Stimulated activated naive CD8-positive, alpha-beta T cell treated with anti-CD3 and anti-CD28 coated beads, Interleukin-15, amount 100 ng/mL, for 72 hours (primary cell): Measurements from ENCODE around the gene CD33.

ENCODE experiments used
- ATAC-seq: fragments of 150-1000 bp; cut with Tn5 transposase; 2 replicates; pipeline ENCODE4 v1.10.0; 2021; ENCODE audit warnings: mild to moderate bottlenecking, moderate library complexity
- DNase-seq, 2 donors: peaks; one replicate each; pipeline ENCODE4 v3.0.0; 2021 to 2022
- H3K27ac Mint-ChIP-seq, 2 donors: one replicate each; pipeline ENCODE4 v1.8.0; 2022; ENCODE audit warnings: mild to moderate bottlenecking in 2 of 2, mixed read lengths in 2 of 2, moderate library complexity in 2 of 2
- H3K27me3 Mint-ChIP-seq: one replicate; pipeline ENCODE4 v1.8.0; 2022; ENCODE audit warnings: mixed read lengths
- H3K4me1 Mint-ChIP-seq: one replicate; pipeline ENCODE4 v1.8.0; 2022; ENCODE audit warnings: mild to moderate bottlenecking, mixed read lengths
- H3K4me3 Mint-ChIP-seq, 2 donors: one replicate each; pipeline ENCODE4 v1.8.0; 2022; ENCODE audit warnings: mild to moderate bottlenecking in 2 of 2, mixed read lengths in 2 of 2, moderate library complexity in 1 of 2
- H3K9me3 Mint-ChIP-seq, 2 donors: one replicate each; pipeline ENCODE4 v1.8.0; 2022; ENCODE audit warnings: mixed read lengths in 2 of 2

The CD33 gene

DNA sequence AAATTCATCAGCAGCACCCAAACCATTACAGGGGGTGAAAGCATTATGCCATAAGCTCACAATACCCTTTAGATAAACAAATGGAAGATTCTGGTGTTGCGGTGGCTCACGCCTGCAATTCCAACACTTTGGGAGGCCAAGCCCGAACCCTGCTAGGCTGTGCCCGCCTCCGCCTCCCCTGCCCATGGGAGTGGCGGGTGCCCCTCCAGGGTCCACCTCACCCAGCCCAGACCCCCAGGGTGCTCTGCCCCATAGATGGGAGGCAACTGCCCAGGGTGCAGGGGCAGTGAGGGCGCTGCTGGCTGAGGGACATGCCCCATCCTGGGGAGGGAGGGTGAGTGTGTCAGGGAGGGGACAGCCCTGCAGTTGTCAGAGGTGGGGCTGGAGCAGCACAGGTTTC lies 16.0 kb downstream of the CD33 start:
- DNase-seq (no peak), ATAC-seq (peak; percentile 23)
- Mint-ChIP-seq H3K27ac (no peak overlapping the region), H3K9me3 (peaks cover 0 to 4% of the 10 kb centered on the region in 2 donors), H3K4me1 (peaks cover 7% of the 10 kb centered on the region), H3K27me3 (peaks cover 16% of the 10 kb centered on the region), H3K4me3 (no peak overlapping the region)

DNA sequence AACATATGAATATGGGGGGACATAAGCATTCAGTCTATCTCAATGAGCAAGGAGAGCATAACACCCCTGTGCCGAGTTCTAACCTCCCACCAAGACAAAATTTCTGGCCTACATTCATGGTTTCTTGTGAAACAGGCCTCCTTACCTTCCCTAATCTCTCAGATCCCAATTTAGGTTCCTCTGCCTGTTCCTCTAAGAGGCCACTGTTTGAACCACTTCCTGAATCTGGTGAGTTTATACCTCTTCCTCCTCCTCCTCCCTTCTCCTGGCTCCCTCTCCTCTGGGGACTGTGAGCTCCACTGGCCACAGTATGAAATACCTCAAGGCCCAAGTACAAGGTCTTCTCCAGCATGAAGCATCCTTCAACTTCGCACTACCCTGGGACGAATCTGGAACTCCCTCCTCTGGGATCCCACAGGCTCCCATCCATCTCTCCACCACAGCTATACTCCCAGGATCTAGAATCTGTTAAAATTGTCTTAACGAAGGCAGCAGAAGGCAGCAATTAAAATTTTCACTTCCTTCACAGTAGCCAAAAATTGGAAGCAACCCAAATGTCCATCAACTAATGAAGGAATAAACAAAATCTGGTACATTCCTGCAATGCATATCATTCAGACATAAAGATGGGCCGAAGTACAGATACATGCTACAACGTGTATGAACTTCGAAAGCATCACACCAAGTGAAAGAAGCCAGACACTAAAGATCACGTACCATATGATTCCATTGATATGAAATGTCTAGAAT lies 18.2 kb downstream of the CD33 start:
- peaks cover 11% of the 10 kb centered on the region for H3K4me1 Mint-ChIP-seq
- ATAC-seq (no peak), DNase-seq (no peak)
- H3K27ac Mint-ChIP-seq: no peak overlapping the region
- H3K9me3 Mint-ChIP-seq: peaks cover 0 to 4% of the 10 kb centered on the region in 2 donors
- H3K27me3 Mint-ChIP-seq: peaks cover 16% of the 10 kb centered on the region
- no peak overlapping the region for H3K4me3 Mint-ChIP-seq

DNA sequence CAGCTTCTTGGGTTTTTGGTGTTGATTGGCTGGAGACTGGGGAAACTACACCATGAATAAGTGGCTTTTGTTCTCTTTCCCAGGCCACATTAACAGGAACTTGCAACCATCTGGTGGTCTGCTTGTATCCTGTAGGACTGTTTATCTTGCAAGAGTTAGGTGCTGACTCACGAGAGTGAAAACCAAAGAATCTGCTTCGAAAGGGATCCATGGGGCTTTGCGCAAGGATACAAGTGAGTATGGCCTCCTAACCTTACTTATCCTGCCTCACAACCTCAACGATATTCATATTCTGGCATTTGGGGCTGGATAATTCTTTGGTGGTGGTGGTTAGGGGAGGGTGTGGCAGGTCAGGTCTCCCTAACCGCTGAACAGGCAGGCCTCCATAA lies 21.3 kb downstream of the CD33 start:
- peaks cover 11% of the 10 kb centered on the region for H3K4me1 Mint-ChIP-seq
- ATAC-seq (no peak), DNase-seq (no peak)
- no peak overlapping the region for H3K27ac Mint-ChIP-seq
- peaks cover 16% of the 10 kb centered on the region for H3K27me3 Mint-ChIP-seq
- no peak overlapping the region for H3K4me3 Mint-ChIP-seq
- H3K9me3 Mint-ChIP-seq: peaks cover 0 to 4% of the 10 kb centered on the region in 2 donors

GRCh38 chr19:51247972-51248590 lies 23.2 kb downstream of the CD33 start:
- Mint-ChIP-seq H3K9me3 (peaks cover 0 to 2% of the 10 kb centered on the region in 2 donors), H3K27me3 (peaks cover 13% of the 10 kb centered on the region), H3K4me1 (peaks cover 12% of the 10 kb centered on the region), H3K27ac (no peak overlapping the region), H3K4me3 (no peak overlapping the region)
- ATAC-seq (no peak), DNase-seq (no peak)

DNA sequence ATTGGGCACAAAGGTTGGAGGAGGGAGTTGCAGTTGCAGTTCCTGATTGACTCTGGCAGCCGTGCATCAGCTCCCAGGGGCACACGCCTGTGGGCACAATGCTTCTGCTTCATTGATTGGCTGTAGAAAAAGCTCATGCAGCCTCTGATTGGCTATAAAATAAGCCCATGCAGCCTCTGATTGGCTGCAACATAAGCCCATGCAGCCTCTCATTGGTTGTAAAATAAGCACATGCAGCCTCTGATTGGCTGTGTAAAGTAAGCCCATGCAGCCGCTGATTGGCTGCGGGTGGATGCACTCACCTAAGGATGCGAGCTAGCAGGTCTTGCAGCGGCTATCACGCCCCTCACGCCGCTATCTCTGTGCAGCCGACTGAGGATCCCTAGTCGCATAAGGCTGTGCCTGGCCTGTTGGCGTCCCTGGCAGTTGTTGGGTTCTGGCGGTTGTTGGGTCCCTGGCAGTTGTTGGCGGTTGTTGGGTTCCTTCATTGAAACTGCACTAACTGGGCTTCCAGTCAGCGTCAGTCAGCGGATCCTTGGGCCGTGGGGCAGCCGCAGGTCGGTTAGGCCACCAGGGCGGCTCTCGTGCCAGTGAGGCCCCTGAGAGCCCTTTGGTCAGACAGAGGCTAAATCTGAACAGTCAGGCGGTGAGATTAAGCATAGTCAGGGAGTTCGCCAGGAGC lies 26.0 kb downstream of the CD33 start, which contains the start of gene SIGLECL1:
TSS of gene SIGLECL1 (plus strand) at position 295 of the 682 bp plus-strand sequence. CDS start 12,993 bp downstream, outside the sequence.
- H3K27ac Mint-ChIP-seq: no peak within 1 kb of the TSS
- ATAC-seq (no peak), DNase-seq (no peak)
- no peaks in the 10 kb centered on the region for H3K9me3 Mint-ChIP-seq
- H3K27me3 Mint-ChIP-seq: no peaks in the 10 kb centered on the region
- no peak within 1 kb of the TSS for H3K4me3 Mint-ChIP-seq
- peaks cover 10% of the 10 kb centered on the region for H3K4me1 Mint-ChIP-seq

DNA sequence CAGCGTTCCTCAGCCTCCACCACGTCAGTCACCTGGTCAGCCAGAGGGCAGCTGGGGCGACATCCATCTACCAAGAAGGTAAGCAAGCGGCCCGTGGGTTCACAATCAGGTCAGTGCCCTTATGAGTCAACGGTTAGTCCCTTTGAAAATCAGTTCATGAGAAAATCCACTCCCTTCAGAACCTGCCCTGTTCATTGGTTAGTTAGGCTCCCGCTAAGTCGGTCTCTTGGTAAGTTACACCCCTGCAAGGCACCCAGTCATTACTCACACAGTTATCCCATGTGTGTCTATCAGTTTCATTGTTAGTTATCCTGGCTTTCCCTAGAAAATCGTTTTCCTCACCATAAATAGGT lies 26.6 kb downstream of the CD33 start:
- no peak overlapping the region for H3K4me3 Mint-ChIP-seq
- H3K9me3 Mint-ChIP-seq: no peaks in the 10 kb centered on the region
- no peaks in the 10 kb centered on the region for H3K27me3 Mint-ChIP-seq
- no peak overlapping the region for H3K27ac Mint-ChIP-seq
- ATAC-seq: no peak
- peaks cover 11% of the 10 kb centered on the region for H3K4me1 Mint-ChIP-seq
- no peak for DNase-seq

GRCh38 chr19:51252306-51253079 lies 27.6 kb downstream of the CD33 start:
- DNase-seq: no peak
- H3K27me3 Mint-ChIP-seq: peaks cover 6% of the 10 kb centered on the region
- H3K9me3 Mint-ChIP-seq: no peaks in the 10 kb centered on the region
- H3K27ac Mint-ChIP-seq: peak overlapping the region in 1 of 2 donors; percentile 72
- no peak overlapping the region for H3K4me3 Mint-ChIP-seq
- ATAC-seq: no peak
- H3K4me1 Mint-ChIP-seq: peaks cover 11% of the 10 kb centered on the region

- H3K27ac Mint-ChIP-seq: no peak overlapping the region
- H3K27me3 Mint-ChIP-seq: peaks cover 14% of the 10 kb centered on the region
- H3K4me1 Mint-ChIP-seq: peaks cover 15% of the 10 kb centered on the region
- ATAC-seq (no peak), DNase-seq (no peak)
- no peaks in the 10 kb centered on the region for H3K9me3 Mint-ChIP-seq
- H3K4me3 Mint-ChIP-seq: no peak overlapping the region
These were observed 28.4 kb downstream of the CD33 start for GRCh38 chr19:51253088-51253806.

DNA sequence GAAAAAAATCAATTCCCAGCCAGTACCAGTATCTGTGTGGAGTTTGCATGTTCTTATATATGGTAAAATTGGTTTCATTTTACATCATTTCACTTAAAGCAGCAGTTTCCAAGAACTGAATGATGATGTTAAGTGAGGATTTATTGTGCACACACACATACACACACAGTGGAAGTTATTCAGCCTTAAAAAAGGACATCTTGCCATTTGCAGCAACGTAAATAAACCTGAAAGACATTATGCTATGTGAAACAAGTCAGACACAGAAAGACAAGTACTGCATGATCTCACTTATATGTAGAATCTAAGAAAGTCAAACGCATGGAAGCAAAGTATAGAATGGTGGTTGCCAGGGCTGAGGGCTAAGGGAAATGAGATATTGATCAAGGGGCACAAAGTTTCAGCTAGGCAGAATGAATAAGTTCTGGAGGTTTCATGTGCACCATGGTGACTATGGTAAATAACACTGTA lies 31.3 kb downstream of the CD33 start:
- Mint-ChIP-seq H3K9me3 (no peaks in the 10 kb centered on the region), H3K4me3 (no peak overlapping the region), H3K27ac (no peak overlapping the region), H3K27me3 (peaks cover 36% of the 10 kb centered on the region), H3K4me1 (peaks cover 20% of the 10 kb centered on the region)
- DNase-seq (no peak), ATAC-seq (peak; percentile 50)

DNA sequence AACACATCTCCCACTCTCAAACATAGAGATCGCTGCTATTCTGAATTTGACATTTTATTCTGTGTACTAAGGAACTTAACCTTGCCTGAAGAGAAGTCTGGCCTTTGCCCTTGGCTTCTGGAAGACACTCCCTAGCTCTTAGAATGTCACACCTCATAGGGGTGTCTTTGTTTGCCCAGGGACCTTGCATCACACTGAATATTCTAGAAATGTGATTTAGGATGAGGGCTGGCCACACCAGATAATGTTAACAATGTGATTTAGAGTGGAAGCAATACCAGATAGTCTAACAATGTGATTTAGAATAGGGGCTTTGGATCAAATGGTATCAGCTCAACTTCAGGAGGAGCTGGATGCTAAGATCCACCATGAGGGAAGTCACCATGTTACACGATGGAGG lies 32.6 kb downstream of the CD33 start:
- peaks cover 20% of the 10 kb centered on the region for H3K4me1 Mint-ChIP-seq
- H3K27me3 Mint-ChIP-seq: peaks cover 45% of the 10 kb centered on the region
- DNase-seq (no peak), ATAC-seq (no peak)
- no peaks in the 10 kb centered on the region for H3K9me3 Mint-ChIP-seq
- H3K27ac Mint-ChIP-seq: no peak overlapping the region
- no peak overlapping the region for H3K4me3 Mint-ChIP-seq

DNA sequence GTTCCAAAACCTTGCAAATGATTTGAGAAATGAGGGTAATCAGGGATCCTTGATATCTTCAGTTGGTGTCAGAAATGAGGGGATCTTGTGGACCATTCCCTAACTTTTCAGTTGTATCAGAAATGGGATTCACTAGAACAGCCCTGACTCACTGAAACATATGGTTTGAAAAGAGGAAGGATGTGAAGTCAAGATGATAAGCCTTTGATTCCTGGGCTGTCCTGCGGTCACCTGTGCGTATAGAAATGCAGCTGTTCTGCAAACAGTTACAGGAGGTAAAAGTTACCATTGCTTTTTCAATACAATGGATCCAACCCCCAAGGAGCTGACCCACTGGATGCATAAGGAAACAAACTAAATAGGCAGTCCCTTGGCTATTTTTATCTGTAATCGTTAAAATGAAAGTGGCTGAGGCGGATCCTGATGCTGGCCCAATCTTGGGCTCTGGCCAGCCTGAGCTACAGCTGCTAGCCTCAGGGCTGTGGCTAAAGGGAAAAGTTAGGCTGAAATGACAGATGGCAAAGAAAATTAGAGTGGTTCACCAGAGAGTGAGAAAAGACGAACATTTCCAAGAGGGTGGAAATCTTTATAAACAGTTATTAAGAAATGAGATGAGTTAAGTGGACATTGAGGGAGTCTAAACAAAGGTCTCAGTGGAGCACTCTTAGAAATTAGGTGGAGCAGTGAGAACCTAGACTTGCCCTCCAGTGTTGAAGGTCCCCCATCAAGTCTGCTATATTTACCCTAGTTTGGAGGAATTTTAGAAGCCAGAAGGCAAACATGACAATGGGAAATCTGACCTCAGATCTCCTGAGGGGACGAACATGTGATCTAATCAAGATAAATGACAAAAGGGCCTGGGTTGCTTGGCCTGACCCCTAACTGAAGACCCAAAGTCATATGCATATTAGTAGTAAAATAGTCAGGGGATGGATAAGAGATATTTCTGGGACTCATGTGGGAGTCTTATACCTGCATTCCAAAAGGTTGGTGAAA lies 33.6 kb downstream of the CD33 start:
- H3K4me3 Mint-ChIP-seq: no peak overlapping the region
- peaks cover 45% of the 10 kb centered on the region for H3K27me3 Mint-ChIP-seq
- H3K9me3 Mint-ChIP-seq: no peaks in the 10 kb centered on the region
- DNase-seq: no peak
- no peak for ATAC-seq
- peaks cover 16% of the 10 kb centered on the region for H3K4me1 Mint-ChIP-seq
- no peak overlapping the region for H3K27ac Mint-ChIP-seq

DNA sequence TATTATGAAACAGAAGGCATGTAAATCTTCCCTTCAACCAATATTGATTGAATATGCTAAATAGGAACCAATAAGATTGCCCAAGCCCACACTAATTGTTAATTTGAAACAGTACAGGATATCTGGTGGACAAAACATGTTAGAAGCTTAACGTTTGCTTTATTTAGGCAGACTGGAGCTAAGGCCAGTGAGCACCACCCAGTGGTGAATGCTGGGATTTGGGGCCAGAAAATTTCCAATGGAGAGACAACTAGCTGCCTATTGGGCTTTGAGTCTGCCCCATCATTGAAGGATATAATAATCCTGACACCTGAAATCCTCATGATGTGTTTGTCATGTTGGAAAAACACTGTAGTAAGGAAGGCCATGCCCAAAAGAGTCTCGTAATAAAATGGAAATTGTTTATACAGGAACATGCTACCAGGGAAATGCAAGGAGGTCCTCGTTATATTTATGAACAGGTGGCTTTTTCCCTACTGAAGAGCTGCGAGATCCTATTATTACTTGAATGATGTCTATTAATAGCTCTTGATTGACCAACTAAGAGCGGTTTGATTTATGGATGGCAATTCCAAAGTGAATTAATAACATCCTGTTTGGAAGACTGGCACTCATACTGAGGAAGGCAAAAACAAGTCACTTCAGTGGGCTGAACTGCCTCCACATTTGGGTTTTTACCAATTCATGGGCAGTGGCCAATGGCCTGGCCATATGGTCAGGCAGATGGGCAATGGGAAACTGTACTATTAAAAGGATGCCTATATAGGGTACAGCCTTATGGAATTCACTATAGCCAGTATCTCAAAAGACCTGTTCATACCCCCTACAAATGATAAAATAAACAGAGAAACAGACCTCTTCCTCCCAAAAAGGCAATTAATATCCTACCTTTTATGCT lies 34.7 kb downstream of the CD33 start:
- Mint-ChIP-seq H3K4me3 (no peak overlapping the region), H3K4me1 (peaks cover 15% of the 10 kb centered on the region)

GRCh38 chr19:51263808-51264207 lies 38.9 kb downstream of the CD33 start:
- DNase-seq: no peak
- peaks cover 41% of the 10 kb centered on the region for H3K27me3 Mint-ChIP-seq
- no peak for ATAC-seq
- H3K4me1 Mint-ChIP-seq: no peaks in the 10 kb centered on the region
- H3K4me3 Mint-ChIP-seq: no peak overlapping the region
- no peaks in the 10 kb centered on the region for H3K9me3 Mint-ChIP-seq
- H3K27ac Mint-ChIP-seq: no peak overlapping the region

More for the DNA sequence above, 34.7 kb downstream of the CD33 start:
- peaks cover 56% of the 10 kb centered on the region for H3K27me3 Mint-ChIP-seq
- no peaks in the 10 kb centered on the region for H3K9me3 Mint-ChIP-seq
- peak; percentile 23 to 37 for DNase-seq
- peak; percentile 53 for ATAC-seq
- H3K27ac Mint-ChIP-seq: no peak overlapping the region
